Osteoblast (primary cell): ENCODE measurements around the gene C12orf57. TPM values are rescaled to one million over a fixed set of nuclear protein-coding genes. Genes with fewer than 3 reads are reported as not detected.
A peak's percentile ranks its signal among the peaks of the same experiment; 100 is the strongest.

Experiments used
- DNase-seq: peaks from one replicate; pipeline ENCODE4 v3.0.0; 2011; ENCODE audit warnings: low spot score, mixed read lengths; ENCODE audit not compliant: insufficient read length; ENCODE audit errors: missing footprints
- H2AFZ ChIP-seq: 2 replicates; pipeline ENCODE4 v1.6.0; 2011; ENCODE audit warnings: mild to moderate bottlenecking, low read length
- H3K27ac ChIP-seq: 2 replicates; pipeline ENCODE4 v1.5.1; 2011; ENCODE audit warnings: mild to moderate bottlenecking, low read depth, low read length, moderate library complexity
- H3K27me3 ChIP-seq: 2 replicates; pipeline ENCODE4 v1.6.0; 2012; ENCODE audit warnings: mild to moderate bottlenecking, control low read depth, inconsistent platforms, low read length, moderate library complexity; ENCODE audit not compliant: insufficient read depth
- H3K36me3 ChIP-seq: 2 replicates; pipeline ENCODE4 v1.5.1; 2011; ENCODE audit warnings: mild to moderate bottlenecking, low read length, control low read depth, moderate library complexity; ENCODE audit not compliant: insufficient read depth
- H3K4me1 ChIP-seq: 2 replicates; pipeline ENCODE4 v1.5.1; 2011; ENCODE audit warnings: mild to moderate bottlenecking, low read length, control low read depth, moderate library complexity; ENCODE audit not compliant: insufficient read depth
- H3K4me2 ChIP-seq: 2 replicates; pipeline ENCODE4 v1.6.0; 2011; ENCODE audit warnings: mild to moderate bottlenecking, low read length; ENCODE audit not compliant: insufficient read depth
- H3K4me3 ChIP-seq: fragments of 200-600 bp; sonication (generic); 3 replicates; pipeline ENCODE4 v1.5.1; 2012; ENCODE audit warnings: mild to moderate bottlenecking, low read length, inconsistent platforms; ENCODE audit not compliant: insufficient read depth
- H3K79me2 ChIP-seq: 2 replicates; pipeline ENCODE4 v1.6.0; 2012; ENCODE audit warnings: mild to moderate bottlenecking, low read length, control low read depth, inconsistent platforms; ENCODE audit not compliant: insufficient read depth
- H3K9me3 ChIP-seq: 2 replicates; pipeline ENCODE4 v1.5.1; 2011; ENCODE audit warnings: low read depth, low read length, control low read depth
- H4K20me1 ChIP-seq: 2 replicates; pipeline ENCODE4 v1.6.0; 2012; ENCODE audit warnings: mild to moderate bottlenecking, low read length, control low read depth; ENCODE audit not compliant: insufficient read depth
- CTCF ChIP-seq: IDR thresholded peaks from 2 replicates; pipeline ENCODE4 v1.5.1; 2011; ENCODE audit warnings: mild to moderate bottlenecking, low read depth, low read length, moderate library complexity; ENCODE audit errors: extremely low read depth
- total RNA-seq: library from RNA; depleted of rRNA; stranded (reverse); fragments of >200 nt; gene quantifications from 2 replicates; pipeline ENCODE4 v1.2.3, GENCODE V29; 2012

The C12orf57 gene
- total RNA-seq, 1 donor, result 81.4 TPM

GRCh38 chr12:6955108-6956020 is 11.5 kb downstream of the C12orf57 start:
- Histone ChIP-seq H3K4me3 (no peak overlapping the region), H3K79me2 (no peaks in the 10 kb centered on the region), H3K9me3 (no peaks in the 10 kb centered on the region), H4K20me1 (no peaks in the 10 kb centered on the region), H3K36me3 (no peaks in the 10 kb centered on the region), H3K27me3 (no peaks in the 10 kb centered on the region), H3K27ac (no peak overlapping the region), H3K4me2 (no peak overlapping the region), H3K4me1 (peaks cover 12% of the 10 kb centered on the region), H2AFZ (no peak overlapping the region)
- peak; percentile 85 for DNase-seq
- no peak for TF ChIP-seq CTCF

GRCh38 chr12:6956021-6956727 is 12.4 kb downstream of the C12orf57 start:
- Histone ChIP-seq H2AFZ (no peak overlapping the region), H3K4me2 (no peak overlapping the region), H3K79me2 (no peaks in the 10 kb centered on the region), H4K20me1 (no peaks in the 10 kb centered on the region), H3K36me3 (no peaks in the 10 kb centered on the region), H3K27ac (no peak overlapping the region), H3K4me3 (no peak overlapping the region), H3K4me1 (peaks cover 16% of the 10 kb centered on the region), H3K27me3 (no peaks in the 10 kb centered on the region), H3K9me3 (no peaks in the 10 kb centered on the region)
- no peak for TF ChIP-seq CTCF
- no peak for DNase-seq

GRCh38 chr12:6957151-6957701 is 13.4 kb downstream of the C12orf57 start:
- Histone ChIP-seq H3K4me2 (no peak overlapping the region), H4K20me1 (no peaks in the 10 kb centered on the region), H3K36me3 (no peaks in the 10 kb centered on the region), H3K79me2 (no peaks in the 10 kb centered on the region), H3K27me3 (no peaks in the 10 kb centered on the region), H3K9me3 (no peaks in the 10 kb centered on the region), H3K4me3 (no peak overlapping the region), H3K4me1 (peaks cover 26% of the 10 kb centered on the region), H2AFZ (no peak overlapping the region), H3K27ac (no peak overlapping the region)
- no peak for TF ChIP-seq CTCF
- no peak for DNase-seq
